ENCODE measurements around the gene LRRC37B.

- TF ChIP-seq POLR2A (IDR thresholded peaks at IDR 0.05; ENCODE audit: low read depth): no peak
- TF ChIP-seq CTCF (IDR thresholded peaks at IDR 0.05): no peak
- no peak for TF ChIP-seq POLR2AphosphoS5 (IDR thresholded peaks at IDR 0.05)
- TF ChIP-seq EP300 (IDR thresholded peaks at IDR 0.05): no peak
These were observed 95.0 kb downstream of the LRRC37B start for GRCh38 chr17:32102172-32102571.

Measured in esophagus muscularis mucosa (tissue), 4 donors.